ENCODE measurements around the gene FJX1.

The FJX1 gene

GRCh38 chr11:35631891-35632290 lies 13.6 kb downstream of the FJX1 start:
- TF ChIP-seq FOXM1 (IDR thresholded peaks at IDR 0.05; ENCODE audit: borderline replicate concordance, low read depth) (no peak), TEAD4 (IDR thresholded peaks at IDR 0.05) (no peak), ZBTB7A (IDR thresholded peaks at IDR 0.05; ENCODE audit: low read depth) (no peak), TAF1 (IDR thresholded peaks at IDR 0.05; ENCODE audit: low read depth) (no peak), USF1 (IDR thresholded peaks at IDR 0.05) (no peak), TCF12 (IDR thresholded peaks at IDR 0.05; ENCODE audit: low read depth) (no peak), EP300 (IDR thresholded peaks at IDR 0.05; ENCODE audit: borderline replicate concordance) (no peak), REST (IDR thresholded peaks at IDR 0.05; ENCODE audit: low read depth) (no peak), CREB1 (IDR thresholded peaks at IDR 0.05; ENCODE audit: low read depth) (no peak), MAX (IDR thresholded peaks at IDR 0.05) (no peak), RAD21 (IDR thresholded peaks at IDR 0.05; ENCODE audit: low read depth) (no peak), NFIC (IDR thresholded peaks at IDR 0.05) (no peak), CEBPB (IDR thresholded peaks at IDR 0.05) (no peak), YY1 (IDR thresholded peaks at IDR 0.05; ENCODE audit: low read depth) (no peak), EGR1 (IDR thresholded peaks at IDR 0.05) (no peak)

GRCh38 chr11:35632301-35632700 lies 14.0 kb downstream of the FJX1 start:
- TF ChIP-seq TAF1 (IDR thresholded peaks at IDR 0.05; ENCODE audit: low read depth) = no peak
- TF ChIP-seq MAX (IDR thresholded peaks at IDR 0.05) = no peak
- TF ChIP-seq EGR1 (IDR thresholded peaks at IDR 0.05) = no peak
- no peak for TF ChIP-seq USF1 (IDR thresholded peaks at IDR 0.05)
- no peak for TF ChIP-seq CREB1 (IDR thresholded peaks at IDR 0.05; ENCODE audit: low read depth)
- TF ChIP-seq REST (IDR thresholded peaks at IDR 0.05; ENCODE audit: low read depth) = no peak
- no peak for TF ChIP-seq RAD21 (IDR thresholded peaks at IDR 0.05; ENCODE audit: low read depth)
- no peak for TF ChIP-seq YY1 (IDR thresholded peaks at IDR 0.05; ENCODE audit: low read depth)
- no peak for TF ChIP-seq TEAD4 (IDR thresholded peaks at IDR 0.05)
- no peak for TF ChIP-seq CEBPB (IDR thresholded peaks at IDR 0.05)
- no peak for TF ChIP-seq EP300 (IDR thresholded peaks at IDR 0.05; ENCODE audit: borderline replicate concordance)
- TF ChIP-seq FOXM1 (IDR thresholded peaks at IDR 0.05; ENCODE audit: borderline replicate concordance, low read depth) = no peak
- TF ChIP-seq ZBTB7A (IDR thresholded peaks at IDR 0.05; ENCODE audit: low read depth) = no peak
- TF ChIP-seq TCF12 (IDR thresholded peaks at IDR 0.05; ENCODE audit: low read depth) = no peak
- no peak for TF ChIP-seq NFIC (IDR thresholded peaks at IDR 0.05)

- TF ChIP-seq NFIC (IDR thresholded peaks at IDR 0.05) = no peak
- TF ChIP-seq ZBTB7A (IDR thresholded peaks at IDR 0.05; ENCODE audit: low read depth) = no peak
- no peak for TF ChIP-seq YY1 (IDR thresholded peaks at IDR 0.05; ENCODE audit: low read depth)
- no peak for TF ChIP-seq REST (IDR thresholded peaks at IDR 0.05; ENCODE audit: low read depth)
- TF ChIP-seq CEBPB (IDR thresholded peaks at IDR 0.05) = no peak
- no peak for TF ChIP-seq EGR1 (IDR thresholded peaks at IDR 0.05)
- no peak for TF ChIP-seq TCF12 (IDR thresholded peaks at IDR 0.05; ENCODE audit: low read depth)
- TF ChIP-seq RAD21 (IDR thresholded peaks at IDR 0.05; ENCODE audit: low read depth) = no peak
- TF ChIP-seq CREB1 (IDR thresholded peaks at IDR 0.05; ENCODE audit: low read depth) = no peak
- no peak for TF ChIP-seq TAF1 (IDR thresholded peaks at IDR 0.05; ENCODE audit: low read depth)
- TF ChIP-seq EP300 (IDR thresholded peaks at IDR 0.05; ENCODE audit: borderline replicate concordance) = no peak
- TF ChIP-seq MAX (IDR thresholded peaks at IDR 0.05) = no peak
Observed at GRCh38 chr11:35633827-35634423, 15.7 kb downstream of the FJX1 start.

GRCh38 chr11:35635933-35636332 lies 17.7 kb downstream of the FJX1 start:
- no peak for TF ChIP-seq FOXM1 (IDR thresholded peaks at IDR 0.05; ENCODE audit: borderline replicate concordance, low read depth)
- no peak for TF ChIP-seq TAF1 (IDR thresholded peaks at IDR 0.05; ENCODE audit: low read depth)
- TF ChIP-seq RAD21 (IDR thresholded peaks at IDR 0.05; ENCODE audit: low read depth) = no peak
- no peak for TF ChIP-seq REST (IDR thresholded peaks at IDR 0.05; ENCODE audit: low read depth)
- TF ChIP-seq TEAD4 (IDR thresholded peaks at IDR 0.05) = no peak
- no peak for TF ChIP-seq CEBPB (IDR thresholded peaks at IDR 0.05)
- no peak for TF ChIP-seq USF1 (IDR thresholded peaks at IDR 0.05)
